Measurements from ENCODE around the gene THAP8.
"Not testable (repeated sequence)": the region's sequence is repeated elsewhere in the genome, so short reads cannot be mapped to it uniquely, and the experiment has no call there.

DNA sequence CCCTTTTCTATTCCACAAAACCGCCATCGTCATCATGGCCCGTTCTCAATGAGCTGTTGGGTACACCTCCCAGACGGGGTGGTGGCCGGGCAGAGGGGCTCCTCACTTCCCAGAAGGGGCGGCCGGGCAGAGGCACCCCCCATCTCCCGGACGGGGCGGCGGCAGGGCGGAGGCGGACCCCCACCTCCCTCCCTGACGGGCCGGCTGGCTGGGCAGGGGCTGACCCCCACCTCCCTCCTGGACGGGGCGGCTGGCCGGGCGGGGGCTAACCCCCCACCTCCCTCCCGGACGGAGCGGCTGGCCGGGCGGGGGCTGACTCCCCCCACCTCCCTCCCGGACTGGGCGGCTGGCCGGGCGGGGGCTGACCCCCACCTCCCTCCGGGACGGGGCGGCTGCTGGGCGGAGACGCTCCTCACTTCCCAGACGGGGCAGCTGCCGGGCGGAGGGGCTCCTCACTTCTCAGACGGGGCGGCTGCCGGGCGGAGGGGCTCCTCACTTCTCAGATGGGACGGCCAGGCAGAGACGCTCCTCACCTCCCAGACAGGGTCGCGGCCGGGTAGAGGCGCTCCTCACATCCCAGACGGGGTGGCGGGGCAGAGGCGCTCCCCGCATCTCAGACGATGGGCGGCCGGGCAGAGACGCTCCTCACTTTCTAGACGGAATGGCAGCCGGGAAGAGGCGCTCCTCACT lies 14.9 kb upstream of the THAP8 start:
- TF ChIP-seq, protein P1, sequence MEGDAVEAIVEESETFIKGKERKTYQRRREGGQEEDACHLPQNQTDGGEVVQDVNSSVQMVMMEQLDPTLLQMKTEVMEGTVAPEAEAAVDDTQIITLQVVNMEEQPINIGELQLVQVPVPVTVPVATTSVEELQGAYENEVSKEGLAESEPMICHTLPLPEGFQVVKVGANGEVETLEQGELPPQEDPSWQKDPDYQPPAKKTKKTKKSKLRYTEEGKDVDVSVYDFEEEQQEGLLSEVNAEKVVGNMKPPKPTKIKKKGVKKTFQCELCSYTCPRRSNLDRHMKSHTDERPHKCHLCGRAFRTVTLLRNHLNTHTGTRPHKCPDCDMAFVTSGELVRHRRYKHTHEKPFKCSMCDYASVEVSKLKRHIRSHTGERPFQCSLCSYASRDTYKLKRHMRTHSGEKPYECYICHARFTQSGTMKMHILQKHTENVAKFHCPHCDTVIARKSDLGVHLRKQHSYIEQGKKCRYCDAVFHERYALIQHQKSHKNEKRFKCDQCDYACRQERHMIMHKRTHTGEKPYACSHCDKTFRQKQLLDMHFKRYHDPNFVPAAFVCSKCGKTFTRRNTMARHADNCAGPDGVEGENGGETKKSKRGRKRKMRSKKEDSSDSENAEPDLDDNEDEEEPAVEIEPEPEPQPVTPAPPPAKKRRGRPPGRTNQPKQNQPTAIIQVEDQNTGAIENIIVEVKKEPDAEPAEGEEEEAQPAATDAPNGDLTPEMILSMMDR (IDR thresholded peaks at IDR 0.05 in 4 of 5, conservative IDR thresholded peaks at IDR 0.05 in 1 of 5) = not testable (repeated sequence)
- TF ChIP-seq POLR2A (IDR thresholded peaks at IDR 0.05) = not testable (repeated sequence)
